ENCODE measurements around the gene AP4E1. TPM values are rescaled to one million over a fixed set of nuclear protein-coding genes. Genes with fewer than 3 reads are reported as not detected.

The AP4E1 gene
- total and polyA plus RNA-seq, 2 of the 8 experiments (the other 6 are each of a cell fraction or from before 2014, with no cell fraction given): 1.4 to 10.9 TPM

- TF ChIP-seq, protein P1, sequence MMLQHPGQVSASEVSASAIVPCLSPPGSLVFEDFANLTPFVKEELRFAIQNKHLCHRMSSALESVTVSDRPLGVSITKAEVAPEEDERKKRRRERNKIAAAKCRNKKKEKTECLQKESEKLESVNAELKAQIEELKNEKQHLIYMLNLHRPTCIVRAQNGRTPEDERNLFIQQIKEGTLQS (IDR thresholded peaks at IDR 0.05; ENCODE audit: insufficient read depth, low read depth, low read length): no peak
- no peak for TF ChIP-seq MAX (IDR thresholded peaks at IDR 0.05)
These were observed 55.6 kb downstream of the AP4E1 start (continued) for GRCh38 chr15:50964075-50964474.
